Vagina (tissue), 2 donors: ENCODE data around the gene CAMKMT. TPM values are rescaled to one million over a fixed set of nuclear protein-coding genes. Genes with fewer than 3 reads are reported as not detected.

ENCODE experiments used
- DNase-seq, 2 donors: peaks; one replicate each; pipeline ENCODE4 v3.0.0-alpha.2; 2017; ENCODE audit errors: extremely low spot score in 2 of 2
- H3K27ac ChIP-seq: fragments of 200-600 bp; sonication (generic); one replicate; pipeline ENCODE4 v1.5.1; 2019
- H3K27me3 ChIP-seq: fragments of 200-600 bp; sonication (generic); one replicate; pipeline ENCODE4 v1.5.1; 2019
- H3K36me3 ChIP-seq, 2 donors: fragments of 200-600 bp; sonication (generic); one replicate each; pipeline ENCODE4 v1.5.1; 2017 to 2019
- H3K4me1 ChIP-seq: fragments of 200-600 bp; sonication (generic); one replicate; pipeline ENCODE4 v1.5.1; 2019
- H3K4me3 ChIP-seq, 2 donors: fragments of 200-600 bp; sonication (generic); 1 replicate in 1 of 2; 2 replicates in 1 of 2; pipeline ENCODE4 v1.5.1; 2016 to 2019
- H3K9me3 ChIP-seq: fragments of 200-600 bp; sonication (generic); one replicate; pipeline ENCODE4 v1.5.1; 2019
- CTCF ChIP-seq, 3 experiments: fragments of 450-650 bp in 2 of 3; fragments of 200-600 bp in 1 of 3; sonication (generic) in 1 of 3; IDR thresholded peaks; one replicate each; pipeline ENCODE4 v1.5.1; 2017 to 2019; ENCODE audit warnings: antibody characterized with exemption in 3 of 3, mild to moderate bottlenecking in 2 of 3, moderate library complexity in 2 of 3
- POLR2A ChIP-seq, 2 donors: fragments of 450-650 bp; IDR thresholded peaks; one replicate each; pipeline ENCODE4 v1.6.1; 2017; ENCODE audit warnings: antibody characterized with exemption in 2 of 2, mild to moderate bottlenecking in 2 of 2, moderate library complexity in 2 of 2
- POLR2AphosphoS5 ChIP-seq, 2 donors: sonication (generic); formaldehyde crosslinking; IDR thresholded peaks; one replicate each; pipeline ENCODE4 v1.9.0; 2017; ENCODE audit warnings: antibody characterized with exemption in 2 of 2, mild to moderate bottlenecking in 2 of 2, low read depth in 1 of 2; ENCODE audit not compliant: insufficient read depth in 1 of 2
- intact Hi-C: fragments of 100-400 bp; cut with DNase I; formaldehyde crosslinking; loops from one replicate; pipeline ENCODE4 v1.15.1; 2023
- total RNA-seq: library from RNA; depleted of rRNA; stranded (reverse); fragments of >200 nt; gene quantifications from one replicate; pipeline ENCODE4 v1.2.3, GENCODE V29; 2016

The CAMKMT gene
- total RNA-seq, 1 donor from 2014 or later = 21.1 TPM

- no peak for DNase-seq
- H3K4me1 ChIP-seq = no peaks in the 10 kb centered on the region
- no peak overlapping the region for H3K4me3 ChIP-seq
- H3K27ac ChIP-seq = no peak overlapping the region
- intact Hi-C loops = no loop called here
- no peaks in the 10 kb centered on the region for H3K27me3 ChIP-seq
- H3K36me3 ChIP-seq = no peaks in the 10 kb centered on the region
- no peaks in the 10 kb centered on the region for H3K9me3 ChIP-seq
- TF ChIP-seq POLR2AphosphoS5 (IDR thresholded peaks at IDR 0.05; ENCODE audit: insufficient read depth in 1 of 2, low read depth in 1 of 2) (no peak), POLR2A (IDR thresholded peaks at IDR 0.05) (no peak), CTCF (IDR thresholded peaks at IDR 0.05) (no peak)
Observed at GRCh38 chr2:44786045-44786816, 424.5 kb downstream of the CAMKMT start.

GRCh38 chr2:44786817-44787214, 425.1 kb downstream of the CAMKMT start:
- H3K4me1 ChIP-seq = no peaks in the 10 kb centered on the region
- H3K9me3 ChIP-seq = no peaks in the 10 kb centered on the region
- no peak for TF ChIP-seq CTCF (IDR thresholded peaks at IDR 0.05)
- H3K27me3 ChIP-seq = no peaks in the 10 kb centered on the region
- no peak overlapping the region for H3K27ac ChIP-seq
- H3K4me3 ChIP-seq = no peak overlapping the region
- H3K36me3 ChIP-seq = no peaks in the 10 kb centered on the region
- no peak for DNase-seq
- intact Hi-C loops = no loop called here

- intact Hi-C loops = no loop called here
- H3K36me3 ChIP-seq = no peaks in the 10 kb centered on the region
- H3K9me3 ChIP-seq = no peaks in the 10 kb centered on the region
- no peak overlapping the region for H3K27ac ChIP-seq
- no peaks in the 10 kb centered on the region for H3K27me3 ChIP-seq
- H3K4me3 ChIP-seq = no peak overlapping the region
- no peak for TF ChIP-seq POLR2A (IDR thresholded peaks at IDR 0.05)
- no peak for TF ChIP-seq POLR2AphosphoS5 (IDR thresholded peaks at IDR 0.05; ENCODE audit: insufficient read depth in 1 of 2, low read depth in 1 of 2)
- no peak for TF ChIP-seq CTCF (IDR thresholded peaks at IDR 0.05)
- no peak for DNase-seq
- H3K4me1 ChIP-seq = no peaks in the 10 kb centered on the region
Observed at GRCh38 chr2:44787663-44788062, 425.9 kb downstream of the CAMKMT start.

DNA sequence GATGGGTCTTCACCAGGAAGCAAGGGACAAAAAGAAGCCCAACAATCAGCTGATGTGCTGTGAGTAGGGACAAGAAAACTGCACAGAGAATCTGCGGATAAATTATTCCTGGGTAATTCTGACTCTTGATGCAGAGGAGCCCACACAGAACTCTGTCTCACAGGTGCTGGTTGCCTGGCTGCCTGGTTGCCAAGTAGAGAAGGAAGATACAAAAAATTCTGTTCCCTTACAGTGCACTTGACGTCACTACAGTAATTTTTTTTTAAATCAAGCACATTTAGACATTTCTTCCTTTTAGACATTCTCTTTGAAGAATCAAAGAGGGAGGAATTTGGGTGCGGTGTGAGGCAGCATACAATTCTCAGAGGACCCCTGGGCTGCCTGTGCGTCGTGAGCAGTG, 427.7 kb downstream of the CAMKMT start:
- TF ChIP-seq POLR2AphosphoS5 (IDR thresholded peaks at IDR 0.05; ENCODE audit: insufficient read depth in 1 of 2, low read depth in 1 of 2) = no peak
- no peak for TF ChIP-seq CTCF (IDR thresholded peaks at IDR 0.05)
- TF ChIP-seq POLR2A (IDR thresholded peaks at IDR 0.05) = no peak
- Histone ChIP-seq H3K36me3 (no peaks in the 10 kb centered on the region), H3K27ac (no peak overlapping the region), H3K4me3 (no peak overlapping the region), H3K9me3 (no peaks in the 10 kb centered on the region), H3K27me3 (no peaks in the 10 kb centered on the region), H3K4me1 (no peaks in the 10 kb centered on the region)
- intact Hi-C loops = no loop called here
- no peak for DNase-seq

GRCh38 chr2:44789971-44790721, 428.4 kb downstream of the CAMKMT start:
- intact Hi-C loops = no loop called here
- Histone ChIP-seq H3K27me3 (no peaks in the 10 kb centered on the region), H3K27ac (no peak overlapping the region), H3K4me1 (no peaks in the 10 kb centered on the region), H3K36me3 (no peaks in the 10 kb centered on the region), H3K9me3 (no peaks in the 10 kb centered on the region), H3K4me3 (no peak overlapping the region)
- TF ChIP-seq POLR2AphosphoS5 (IDR thresholded peaks at IDR 0.05; ENCODE audit: insufficient read depth in 1 of 2, low read depth in 1 of 2) (no peak), CTCF (IDR thresholded peaks at IDR 0.05) (no peak), POLR2A (IDR thresholded peaks at IDR 0.05) (no peak)
- no peak for DNase-seq
